Ovary (tissue), 3 donors: ENCODE data around the gene FGD5.

ENCODE experiments used
- EP300 ChIP-seq: sonication (generic); formaldehyde crosslinking; IDR thresholded peaks from one replicate; pipeline ENCODE4 v1.6.1; 2017; ENCODE audit warnings: antibody characterized with exemption
- POLR2A ChIP-seq: fragments of 450-650 bp; IDR thresholded peaks from one replicate; pipeline ENCODE4 v1.6.1; 2017; ENCODE audit warnings: antibody characterized with exemption, mild to moderate bottlenecking, moderate library complexity
- TF ChIP-seq, protein P1 (sequence below), 3 donors: fragments of 450-650 bp in 2 of 3; fragments of 200-600 bp in 1 of 3; IDR thresholded peaks; one replicate each; pipeline versions ENCODE4 v1.5.1 to v1.8.0; 2016 to 2022; ENCODE audit warnings: antibody characterized with exemption in 3 of 3, mild to moderate bottlenecking in 1 of 3
- donor health status: DM: no; HTN: no; CAD: no.

- TF ChIP-seq, protein P1, sequence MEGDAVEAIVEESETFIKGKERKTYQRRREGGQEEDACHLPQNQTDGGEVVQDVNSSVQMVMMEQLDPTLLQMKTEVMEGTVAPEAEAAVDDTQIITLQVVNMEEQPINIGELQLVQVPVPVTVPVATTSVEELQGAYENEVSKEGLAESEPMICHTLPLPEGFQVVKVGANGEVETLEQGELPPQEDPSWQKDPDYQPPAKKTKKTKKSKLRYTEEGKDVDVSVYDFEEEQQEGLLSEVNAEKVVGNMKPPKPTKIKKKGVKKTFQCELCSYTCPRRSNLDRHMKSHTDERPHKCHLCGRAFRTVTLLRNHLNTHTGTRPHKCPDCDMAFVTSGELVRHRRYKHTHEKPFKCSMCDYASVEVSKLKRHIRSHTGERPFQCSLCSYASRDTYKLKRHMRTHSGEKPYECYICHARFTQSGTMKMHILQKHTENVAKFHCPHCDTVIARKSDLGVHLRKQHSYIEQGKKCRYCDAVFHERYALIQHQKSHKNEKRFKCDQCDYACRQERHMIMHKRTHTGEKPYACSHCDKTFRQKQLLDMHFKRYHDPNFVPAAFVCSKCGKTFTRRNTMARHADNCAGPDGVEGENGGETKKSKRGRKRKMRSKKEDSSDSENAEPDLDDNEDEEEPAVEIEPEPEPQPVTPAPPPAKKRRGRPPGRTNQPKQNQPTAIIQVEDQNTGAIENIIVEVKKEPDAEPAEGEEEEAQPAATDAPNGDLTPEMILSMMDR (IDR thresholded peaks at IDR 0.05): no peak
- no peak for TF ChIP-seq EP300
- no peak for TF ChIP-seq POLR2A
Observed at GRCh38 chr3:14898929-14899328, 80.2 kb downstream of the FGD5 start.
